ENCODE results near the gene FKBP1A.
"Not testable (repeated sequence)": the region's sequence is repeated elsewhere in the genome, so short reads cannot be mapped to it uniquely, and the experiment has no call there.

The FKBP1A gene

GRCh38 chr20:1415667-1416468 is 23.0 kb upstream of the FKBP1A start:
- DNase-seq, result peak; percentile 100

DNA sequence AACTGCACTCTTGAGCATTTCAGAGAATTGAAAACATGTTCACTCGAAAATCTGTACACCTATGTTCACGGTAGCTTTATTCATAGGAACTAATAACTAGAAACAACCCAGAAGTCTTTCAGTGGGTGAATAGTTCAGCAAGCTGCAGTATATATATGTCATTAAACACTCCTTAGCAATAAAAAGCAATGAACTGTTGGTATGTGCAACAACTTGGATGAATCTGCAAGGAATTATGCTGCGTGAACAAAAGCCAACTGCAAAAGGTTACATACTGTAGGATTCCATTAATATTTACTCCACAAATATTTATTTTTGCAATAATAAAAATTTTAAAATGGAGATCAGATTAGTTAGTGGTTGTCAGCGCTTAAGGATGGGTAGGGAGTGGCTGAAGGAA is 22.1 kb upstream of the FKBP1A start:
- DNase-seq, result no peak

DNA sequence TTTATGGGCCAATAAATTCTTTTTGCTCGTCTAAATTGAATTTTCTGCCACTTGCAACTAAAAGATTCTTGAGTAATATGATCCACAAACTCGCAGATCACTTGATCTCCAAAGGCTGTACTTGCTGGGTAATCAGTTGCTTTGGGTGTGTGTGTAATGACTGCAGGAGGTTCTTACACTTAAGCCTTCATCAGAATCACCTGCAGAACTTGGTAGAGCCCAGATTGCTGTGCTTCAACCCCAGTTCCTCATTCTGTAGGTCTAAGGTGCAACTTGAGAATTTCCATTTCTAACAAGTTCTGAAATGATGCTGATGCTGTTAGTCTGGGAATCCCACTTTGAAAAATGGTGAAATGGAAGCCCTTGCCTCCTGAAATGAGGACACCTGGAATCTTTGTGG is 12.9 kb upstream of the FKBP1A start:
- DNase-seq, result no peak

- DNase-seq, result no peak
These were observed 10.8 kb upstream of the FKBP1A start for GRCh38 chr20:1403624-1404023.

DNA sequence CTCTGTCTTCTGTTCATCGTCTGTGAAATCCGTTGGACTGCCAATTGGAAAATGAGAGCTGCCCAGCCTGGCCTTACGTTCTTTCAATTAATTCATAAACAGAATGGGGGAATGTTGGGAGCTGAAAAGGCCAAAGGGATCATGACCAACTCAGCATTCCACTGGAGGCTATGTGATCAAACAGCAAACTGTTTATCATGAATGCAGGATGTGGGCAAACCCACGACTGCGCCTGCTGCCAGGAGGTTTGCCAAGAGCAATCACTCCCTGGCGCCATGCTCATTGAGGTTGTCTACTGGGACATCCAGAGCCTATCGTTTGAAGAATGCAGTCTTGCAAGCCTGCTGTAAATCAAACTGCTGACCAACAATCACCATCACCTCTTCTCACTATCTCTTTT is 9.3 kb upstream of the FKBP1A start:
- DNase-seq, result peak; percentile 55

- DNase-seq, result no peak
These were observed 8.6 kb upstream of the FKBP1A start for GRCh38 chr20:1401451-1401907.

DNA sequence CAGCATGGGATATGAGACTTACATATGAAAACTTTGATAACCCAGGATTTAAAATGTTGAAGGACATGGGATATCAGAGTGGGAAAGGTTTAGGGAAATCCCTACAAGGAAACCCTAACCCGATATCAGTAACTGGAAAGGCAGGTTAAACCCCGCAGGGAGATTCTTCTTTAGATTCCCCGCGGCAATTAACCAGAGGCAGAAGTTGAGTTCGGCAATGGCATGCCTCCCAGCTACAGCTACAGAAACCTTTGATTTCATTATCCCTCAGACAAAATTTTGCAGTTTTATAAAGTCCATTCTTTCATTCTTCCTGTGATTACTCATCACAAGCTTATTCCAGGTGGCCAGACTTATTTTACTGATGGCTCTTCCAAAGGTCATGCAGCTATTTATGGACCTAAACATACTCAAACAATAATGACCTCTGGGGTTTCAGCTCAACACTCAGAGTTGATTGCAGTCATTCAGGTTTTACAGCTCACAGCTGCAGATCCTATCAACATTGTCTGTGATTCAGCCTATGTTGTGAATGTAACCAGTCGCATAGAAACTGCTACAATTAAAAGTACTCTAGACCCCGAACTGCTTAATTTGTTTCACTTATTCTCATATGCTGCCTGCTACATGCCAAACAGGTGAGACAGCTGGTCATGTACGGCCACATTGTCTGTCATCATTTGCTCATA is 7.0 kb upstream of the FKBP1A start:
- peak; percentile 78 for DNase-seq

DNA sequence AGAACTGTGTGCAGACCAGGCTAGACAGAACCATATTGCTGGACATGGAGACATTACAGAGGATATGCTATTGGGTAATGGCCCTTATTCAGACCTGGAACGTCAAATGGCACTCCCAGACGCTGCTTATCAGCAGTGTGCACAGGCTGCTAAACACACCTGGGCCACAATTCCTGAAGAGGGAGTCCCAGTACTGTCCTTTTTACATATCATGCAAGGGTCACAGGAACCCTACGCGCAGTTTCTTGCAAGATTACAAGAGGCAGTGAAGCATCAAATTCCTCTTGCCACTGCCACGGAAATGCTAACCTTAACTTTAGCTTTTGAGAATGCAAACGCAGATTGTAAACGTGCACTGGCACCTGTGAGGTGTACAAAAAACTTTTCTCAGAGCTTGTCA is 5.3 kb upstream of the FKBP1A start:
- DNase-seq, result not testable (repeated sequence)

DNA sequence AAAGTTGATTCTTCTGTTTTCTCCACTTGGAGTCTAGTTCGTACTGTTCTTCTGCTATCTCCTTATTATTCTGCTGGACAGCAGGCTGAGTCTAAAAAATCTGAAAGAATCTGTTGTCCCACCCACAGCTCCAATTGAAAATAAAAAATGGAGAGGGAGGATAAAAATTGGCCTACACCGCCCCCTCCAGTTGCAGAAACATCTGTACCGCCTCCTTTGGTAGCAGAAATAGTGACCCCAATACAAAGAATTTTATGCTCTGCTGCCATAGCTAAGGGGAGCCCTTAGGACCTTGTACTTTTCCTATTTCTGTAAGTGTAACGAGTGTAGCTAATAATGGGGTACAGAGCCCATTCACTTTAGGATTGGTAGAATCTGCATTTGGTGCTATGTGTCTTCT is 4.9 kb upstream of the FKBP1A start:
- no peak for DNase-seq

DNA sequence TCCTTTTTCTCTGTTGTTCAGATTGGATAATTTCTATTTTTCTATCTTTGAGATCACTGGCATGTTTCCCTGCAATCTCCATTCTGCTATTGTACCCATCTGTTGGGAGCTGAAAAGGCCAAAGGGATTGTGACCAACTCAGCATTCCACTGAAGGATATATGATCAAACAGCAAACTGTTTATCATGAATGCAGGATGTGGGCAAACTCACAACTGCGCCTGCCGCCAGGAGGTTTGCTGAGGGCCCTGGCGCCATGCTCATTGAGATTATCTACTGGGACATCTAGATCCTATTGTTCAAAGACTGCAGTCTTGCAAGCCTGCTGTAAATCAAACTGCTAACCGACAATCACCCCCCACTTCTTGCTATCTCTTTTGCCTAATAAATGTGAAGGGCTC is 3.8 kb upstream of the FKBP1A start:
- no peak for DNase-seq

- DNase-seq, result no peak
These were observed 3.4 kb upstream of the FKBP1A start for GRCh38 chr20:1396264-1396663.

GRCh38 chr20:1394686-1395085 is 1.8 kb upstream of the FKBP1A start:
- DNase-seq, result no peak

GRCh38 chr20:1393507-1393882 is 641 bp upstream of the FKBP1A start:
- DNase-seq, result no peak

- DNase-seq, result no peak
These were observed 486 bp downstream of the FKBP1A start for GRCh38 chr20:1392443-1392692.

GRCh38 chr20:1391640-1392442 is 1.0 kb downstream of the FKBP1A start:
- peak; percentile 26 for DNase-seq

DNA sequence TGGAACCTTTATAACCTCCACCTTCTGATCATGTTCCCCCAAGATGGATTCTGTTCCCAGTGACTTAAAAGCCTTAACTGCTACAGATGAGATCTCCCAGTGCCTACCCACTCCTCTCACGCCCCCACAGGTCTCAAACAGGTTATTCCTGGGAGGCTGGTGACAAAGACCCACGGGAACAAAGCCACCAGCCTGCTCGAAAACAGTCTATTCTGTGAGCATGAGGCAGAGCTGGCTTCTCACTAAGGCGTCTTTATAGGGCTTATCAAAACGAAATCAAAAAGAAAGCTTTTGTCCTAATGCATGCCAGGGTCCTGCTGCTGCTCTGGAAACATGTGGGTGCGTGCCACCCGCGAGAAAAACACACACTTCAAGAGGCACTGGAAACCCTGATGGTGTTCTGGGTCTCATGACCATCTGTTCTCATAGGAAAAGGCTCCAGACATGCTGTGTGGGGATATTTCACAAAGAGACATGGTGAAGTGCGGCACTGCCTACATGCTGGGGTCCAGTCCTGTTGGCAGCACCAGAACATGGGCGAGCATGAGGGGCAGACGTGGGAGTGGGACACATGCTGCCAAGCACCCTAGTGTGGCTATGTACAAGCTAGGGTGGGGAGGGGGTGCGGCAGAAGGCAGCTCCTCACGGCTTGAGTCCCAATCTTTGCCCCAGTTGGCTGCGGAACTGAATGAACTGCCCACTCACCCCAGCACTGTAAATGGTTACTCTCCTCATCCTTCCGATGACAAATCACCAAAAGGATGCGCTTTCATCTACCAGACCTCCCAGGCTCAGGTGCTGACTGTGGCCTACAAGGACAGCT is 2.1 kb downstream of the FKBP1A start:
- no peak for DNase-seq

DNA sequence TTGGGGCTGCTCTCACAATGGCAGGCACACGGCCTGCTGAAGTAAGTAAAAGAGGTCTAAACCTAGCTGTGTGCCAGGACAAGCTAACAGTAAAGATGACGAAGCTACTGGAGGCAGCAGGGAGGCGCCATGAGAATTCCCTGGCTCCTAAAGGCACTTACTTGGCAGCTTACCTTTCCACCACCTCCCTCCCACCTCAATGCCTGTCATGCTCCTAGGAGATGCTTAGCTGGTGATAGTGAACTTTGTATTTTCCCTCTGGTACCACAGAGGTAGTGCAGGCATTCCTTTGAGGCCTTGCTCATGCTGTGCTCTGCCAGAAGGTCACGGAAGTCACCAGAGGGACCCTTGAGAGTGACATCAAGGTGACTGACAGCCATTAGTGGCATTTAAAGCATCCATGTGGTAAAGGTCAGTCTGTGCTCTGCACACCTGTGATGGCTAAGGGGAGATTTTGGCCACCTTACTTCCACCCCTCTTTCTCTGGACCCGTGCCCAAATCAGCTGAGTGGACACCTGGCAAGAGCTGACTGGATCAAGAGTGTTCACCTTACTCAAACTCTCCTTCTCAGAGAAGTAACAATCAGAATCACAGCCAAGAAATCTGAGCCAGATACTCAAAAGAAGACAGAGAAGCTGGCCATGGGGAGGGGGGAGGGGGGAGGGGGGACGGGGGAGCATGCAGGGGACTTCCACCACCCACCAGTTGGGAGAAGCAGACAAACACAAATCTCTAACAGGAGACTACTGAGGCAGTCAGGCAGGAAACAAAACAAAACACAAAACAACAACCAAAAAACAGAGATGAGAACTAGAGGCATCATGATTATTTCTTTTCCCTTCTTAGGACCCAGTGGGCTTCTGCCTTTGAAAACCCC is 2.9 kb downstream of the FKBP1A start:
- no peak for DNase-seq

GRCh38 chr20:1388741-1389483 is 3.9 kb downstream of the FKBP1A start:
- no peak for DNase-seq

- no peak for DNase-seq
These were observed 4.6 kb downstream of the FKBP1A start for GRCh38 chr20:1388253-1388652.

DNA sequence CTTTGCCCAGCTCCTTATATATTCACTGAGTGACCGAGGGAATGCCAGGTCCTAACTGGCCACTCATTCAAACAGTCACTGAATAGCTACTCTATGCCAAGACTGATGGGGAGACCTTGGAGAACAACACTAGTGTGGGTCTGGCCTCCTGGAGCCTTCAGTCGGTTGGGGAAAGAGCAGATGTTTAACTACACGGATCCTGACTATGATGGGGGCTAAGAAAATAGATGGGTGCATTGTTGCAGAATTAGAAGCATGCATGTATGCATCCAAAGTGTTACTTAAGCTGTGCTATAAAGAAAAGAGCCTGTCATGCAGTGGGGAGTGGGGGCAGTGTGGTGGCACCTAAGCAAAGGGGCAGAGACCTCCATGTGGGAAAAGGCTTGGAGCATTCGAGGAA is 6.5 kb downstream of the FKBP1A start:
- no peak for DNase-seq

Data from HCEC 1CT (cell line).